ENCODE measurements around the gene RMND5A. TPM values are rescaled to one million over a fixed set of nuclear protein-coding genes. Genes with fewer than 3 reads are reported as not detected.

RMND5A gene
- total RNA-seq, 1 experiment from 2014 or later: 59.9 TPM

- no peak for DNase-seq
- BruUV-seq (replicated peaks): no TSS peak
- Mint-ChIP-seq H3K9me3 (ENCODE audit: unreplicated experiment) (no peaks in the 10 kb centered on the region), H3K27ac (ENCODE audit: unreplicated experiment) (no peak overlapping the region), H3K4me1 (ENCODE audit: low read depth, unreplicated experiment) (no peaks in the 10 kb centered on the region), H3K27me3 (ENCODE audit: insufficient read depth, unreplicated experiment) (no peaks in the 10 kb centered on the region), H3K4me3 (ENCODE audit: unreplicated experiment) (no peak overlapping the region), H3K36me3 (ENCODE audit: insufficient read depth, unreplicated experiment) (no peaks in the 10 kb centered on the region)
- no peaks in the 10 kb centered on the region for H3K9me3 ChIP-seq
- H3K36me3 ChIP-seq (ENCODE audit: control insufficient read depth, insufficient read depth, low read length): no peaks in the 10 kb centered on the region
- ChIA-PET POLR2A (no interaction called here), CTCF (interaction anchor here (0.5 kb wide), 1 partner anchor 15 kb away, joined by 3 read pairs; no protein-coding TSS in a partner anchor)
- H3K4me3 ChIP-seq (ENCODE audit: low read depth, low read length): no peak overlapping the region
- H3K27me3 ChIP-seq (replicated peaks; ENCODE audit: control insufficient read depth, insufficient read depth, low read length): no peaks in the 10 kb centered on the region
- H3K4me1 ChIP-seq: no peaks in the 10 kb centered on the region
- intact Hi-C loops (cut with micrococcal nuclease; ENCODE audit: unreplicated experiment): loop anchor here (10.0 kb wide), 1 partner anchor 388 kb away; no protein-coding TSS in a partner anchor
- TF ChIP-seq, protein P1, sequence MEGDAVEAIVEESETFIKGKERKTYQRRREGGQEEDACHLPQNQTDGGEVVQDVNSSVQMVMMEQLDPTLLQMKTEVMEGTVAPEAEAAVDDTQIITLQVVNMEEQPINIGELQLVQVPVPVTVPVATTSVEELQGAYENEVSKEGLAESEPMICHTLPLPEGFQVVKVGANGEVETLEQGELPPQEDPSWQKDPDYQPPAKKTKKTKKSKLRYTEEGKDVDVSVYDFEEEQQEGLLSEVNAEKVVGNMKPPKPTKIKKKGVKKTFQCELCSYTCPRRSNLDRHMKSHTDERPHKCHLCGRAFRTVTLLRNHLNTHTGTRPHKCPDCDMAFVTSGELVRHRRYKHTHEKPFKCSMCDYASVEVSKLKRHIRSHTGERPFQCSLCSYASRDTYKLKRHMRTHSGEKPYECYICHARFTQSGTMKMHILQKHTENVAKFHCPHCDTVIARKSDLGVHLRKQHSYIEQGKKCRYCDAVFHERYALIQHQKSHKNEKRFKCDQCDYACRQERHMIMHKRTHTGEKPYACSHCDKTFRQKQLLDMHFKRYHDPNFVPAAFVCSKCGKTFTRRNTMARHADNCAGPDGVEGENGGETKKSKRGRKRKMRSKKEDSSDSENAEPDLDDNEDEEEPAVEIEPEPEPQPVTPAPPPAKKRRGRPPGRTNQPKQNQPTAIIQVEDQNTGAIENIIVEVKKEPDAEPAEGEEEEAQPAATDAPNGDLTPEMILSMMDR (IDR thresholded peaks at IDR 0.05; ENCODE audit: insufficient read depth in 1 of 2, low read depth in 1 of 2, low read length in 1 of 2, severe bottlenecking in 1 of 2, unreplicated experiment in 1 of 2): no peak
Observed at GRCh38 chr2:86782748-86783147, 62.7 kb downstream of the RMND5A start.

- no peaks in the 10 kb centered on the region for H3K4me1 Mint-ChIP-seq (ENCODE audit: low read depth, unreplicated experiment)
- no TSS peak for BruUV-seq (replicated peaks)
- no peak overlapping the region for H3K4me3 ChIP-seq (ENCODE audit: low read depth, low read length)
- no peak for DNase-seq
- POLR2A ChIA-PET: no interaction called here
- H3K27ac Mint-ChIP-seq (ENCODE audit: unreplicated experiment): no peak overlapping the region
- no peaks in the 10 kb centered on the region for H3K9me3 ChIP-seq
- H3K9me3 Mint-ChIP-seq (ENCODE audit: unreplicated experiment): no peaks in the 10 kb centered on the region
- H3K27me3 ChIP-seq (replicated peaks; ENCODE audit: control insufficient read depth, insufficient read depth, low read length): no peaks in the 10 kb centered on the region
- H3K4me1 ChIP-seq: no peaks in the 10 kb centered on the region
- no peaks in the 10 kb centered on the region for H3K36me3 ChIP-seq (ENCODE audit: control insufficient read depth, insufficient read depth, low read length)
- intact Hi-C loops (cut with micrococcal nuclease; ENCODE audit: unreplicated experiment): loop anchor here (10.0 kb wide), 1 partner anchor 389 kb away; no protein-coding TSS in a partner anchor
- no peaks in the 10 kb centered on the region for H3K27me3 Mint-ChIP-seq (ENCODE audit: insufficient read depth, unreplicated experiment)
- TF ChIP-seq, protein P1 (IDR thresholded peaks at IDR 0.05; ENCODE audit: insufficient read depth in 1 of 2, low read depth in 1 of 2, low read length in 1 of 2, severe bottlenecking in 1 of 2, unreplicated experiment in 1 of 2): no peak
- H3K36me3 Mint-ChIP-seq (ENCODE audit: insufficient read depth, unreplicated experiment): no peaks in the 10 kb centered on the region
- CTCF ChIA-PET: no interaction called here
- H3K4me3 Mint-ChIP-seq (ENCODE audit: unreplicated experiment): no peak overlapping the region
Observed at GRCh38 chr2:86783615-86784339, 63.7 kb downstream of the RMND5A start.

DNA sequence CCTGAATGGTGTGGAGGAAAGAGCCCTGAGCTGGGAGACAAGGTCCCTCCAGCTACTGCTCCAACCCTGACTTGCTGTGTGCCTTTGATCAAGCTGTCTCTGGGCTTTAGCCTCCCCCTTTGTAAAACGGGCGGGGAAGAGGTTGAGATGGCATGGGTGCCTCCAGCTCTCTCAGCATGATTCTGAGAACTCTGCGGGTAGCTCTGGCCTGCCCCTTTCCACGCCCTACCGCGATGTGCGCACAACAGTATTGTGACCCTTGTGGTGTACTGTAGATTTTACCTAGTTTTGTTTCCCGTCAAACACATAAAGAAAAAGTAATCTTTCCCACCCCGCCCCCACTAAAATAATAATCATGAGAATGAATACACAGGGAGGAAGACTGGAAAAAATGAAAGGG, 65.4 kb downstream of the RMND5A start:
- Mint-ChIP-seq H3K4me1 (ENCODE audit: low read depth, unreplicated experiment) (no peaks in the 10 kb centered on the region), H3K27me3 (ENCODE audit: insufficient read depth, unreplicated experiment) (no peaks in the 10 kb centered on the region), H3K27ac (ENCODE audit: unreplicated experiment) (no peak overlapping the region), H3K4me3 (ENCODE audit: unreplicated experiment) (no peak overlapping the region), H3K36me3 (ENCODE audit: insufficient read depth, unreplicated experiment) (no peaks in the 10 kb centered on the region), H3K9me3 (ENCODE audit: unreplicated experiment) (no peaks in the 10 kb centered on the region)
- H3K4me3 ChIP-seq (ENCODE audit: low read depth, low read length): no peak overlapping the region
- intact Hi-C loops (cut with micrococcal nuclease; ENCODE audit: unreplicated experiment): loop anchor here (10.0 kb wide), 1 partner anchor 391 kb away; no protein-coding TSS in a partner anchor
- ChIA-PET POLR2A (no interaction called here), CTCF (no interaction called here)
- no peaks in the 10 kb centered on the region for H3K4me1 ChIP-seq
- no peak for DNase-seq
- H3K27me3 ChIP-seq (replicated peaks; ENCODE audit: control insufficient read depth, insufficient read depth, low read length): no peaks in the 10 kb centered on the region
- no peaks in the 10 kb centered on the region for H3K9me3 ChIP-seq
- TF ChIP-seq, protein P1 (IDR thresholded peaks at IDR 0.05; ENCODE audit: insufficient read depth in 1 of 2, low read depth in 1 of 2, low read length in 1 of 2, severe bottlenecking in 1 of 2, unreplicated experiment in 1 of 2): no peak
- no TSS peak for BruUV-seq (replicated peaks)
- H3K36me3 ChIP-seq (ENCODE audit: control insufficient read depth, insufficient read depth, low read length): no peaks in the 10 kb centered on the region

Data from Caco-2 (cell line).